ENCODE results near the gene IL18R1.

IL18R1 gene

GRCh38 chr2:102350137-102350793, 5.3 kb upstream of the IL18R1 start:
- no peaks in the 10 kb centered on the region for H3K36me3 ChIP-seq (ENCODE audit: control insufficient read depth, insufficient read depth, low read length)
- H3K27me3 ChIP-seq (ENCODE audit: control insufficient read depth, insufficient read depth, low read length) = no peaks in the 10 kb centered on the region
- H3K4me1 ChIP-seq (ENCODE audit: control insufficient read depth, insufficient read depth, low read length) = no peaks in the 10 kb centered on the region
- no peak overlapping the region for H3K9ac ChIP-seq (ENCODE audit: low read length)
- no peaks in the 10 kb centered on the region for H3K9me3 ChIP-seq (ENCODE audit: control insufficient read depth, low read length)
- no peak overlapping the region for H3K4me3 ChIP-seq (ENCODE audit: low read length)

- H3K4me1 ChIP-seq (ENCODE audit: control insufficient read depth, insufficient read depth, low read length) = no peaks in the 10 kb centered on the region
- H3K27me3 ChIP-seq (ENCODE audit: control insufficient read depth, insufficient read depth, low read length) = no peaks in the 10 kb centered on the region
- peak overlapping the region; percentile 88 for H3K9ac ChIP-seq (ENCODE audit: low read length)
- no peaks in the 10 kb centered on the region for H3K36me3 ChIP-seq (ENCODE audit: control insufficient read depth, insufficient read depth, low read length)
- no peaks in the 10 kb centered on the region for H3K9me3 ChIP-seq (ENCODE audit: control insufficient read depth, low read length)
- H3K4me3 ChIP-seq (ENCODE audit: low read length) = peak overlapping the region; percentile 87
Measured at GRCh38 chr2:102356381-102356712, 751 bp downstream of the IL18R1 start.

DNA sequence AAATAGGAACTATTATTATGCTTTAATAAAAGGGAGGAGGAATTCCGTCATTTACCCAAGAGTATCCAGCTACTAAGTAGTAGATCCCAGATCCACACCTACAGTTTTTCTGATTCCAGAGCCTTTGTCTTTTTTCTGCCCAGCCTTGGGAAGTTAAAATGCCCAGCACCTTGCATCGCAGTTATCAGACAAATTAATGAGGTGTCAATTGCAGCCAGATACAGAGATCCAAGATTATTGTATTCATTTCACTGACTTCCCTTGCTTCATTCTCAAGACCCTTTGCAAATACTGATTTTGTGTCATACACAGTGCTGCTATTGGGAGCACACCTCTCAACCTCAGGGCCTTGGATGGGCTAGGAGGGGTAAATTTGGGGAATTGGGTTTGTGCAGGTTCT, 1.1 kb downstream of the IL18R1 start:
- Histone ChIP-seq H3K9ac (ENCODE audit: low read length) (peak overlapping the region; percentile 88), H3K4me3 (ENCODE audit: low read length) (no peak overlapping the region), H3K4me1 (ENCODE audit: control insufficient read depth, insufficient read depth, low read length) (no peaks in the 10 kb centered on the region), H3K27me3 (ENCODE audit: control insufficient read depth, insufficient read depth, low read length) (no peaks in the 10 kb centered on the region), H3K36me3 (ENCODE audit: control insufficient read depth, insufficient read depth, low read length) (no peaks in the 10 kb centered on the region), H3K9me3 (ENCODE audit: control insufficient read depth, low read length) (no peaks in the 10 kb centered on the region)

GRCh38 chr2:102357937-102358336, 2.3 kb downstream of the IL18R1 start:
- Histone ChIP-seq H3K9ac (ENCODE audit: low read length) (no peak overlapping the region), H3K4me3 (ENCODE audit: low read length) (no peak overlapping the region), H3K9me3 (ENCODE audit: control insufficient read depth, low read length) (no peaks in the 10 kb centered on the region), H3K27me3 (ENCODE audit: control insufficient read depth, insufficient read depth, low read length) (no peaks in the 10 kb centered on the region), H3K36me3 (ENCODE audit: control insufficient read depth, insufficient read depth, low read length) (no peaks in the 10 kb centered on the region), H3K4me1 (ENCODE audit: control insufficient read depth, insufficient read depth, low read length) (no peaks in the 10 kb centered on the region)

DNA sequence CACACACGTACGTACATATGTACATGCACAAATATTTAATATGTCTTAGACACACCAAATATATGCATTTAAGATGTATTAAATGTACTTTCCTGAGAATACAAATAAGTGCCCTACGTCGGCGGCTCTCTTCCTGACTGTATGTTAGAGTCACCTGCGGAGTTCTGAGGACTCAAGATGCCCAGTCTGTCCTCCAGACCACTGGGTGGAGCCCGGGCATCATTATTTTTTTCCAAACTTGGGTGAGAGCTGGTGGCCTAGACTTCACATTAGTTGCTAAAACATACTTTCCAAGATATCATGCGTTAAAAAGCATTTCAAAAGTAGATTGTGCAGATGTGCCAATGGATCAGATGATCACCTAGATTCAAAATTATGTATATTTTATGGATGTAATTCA, 2.9 kb downstream of the IL18R1 start:
- Histone ChIP-seq H3K9me3 (ENCODE audit: control insufficient read depth, low read length) (no peaks in the 10 kb centered on the region), H3K9ac (ENCODE audit: low read length) (no peak overlapping the region), H3K4me3 (ENCODE audit: low read length) (no peak overlapping the region), H3K4me1 (ENCODE audit: control insufficient read depth, insufficient read depth, low read length) (no peaks in the 10 kb centered on the region), H3K36me3 (ENCODE audit: control insufficient read depth, insufficient read depth, low read length) (no peaks in the 10 kb centered on the region), H3K27me3 (ENCODE audit: control insufficient read depth, insufficient read depth, low read length) (no peaks in the 10 kb centered on the region)

- no peak overlapping the region for H3K9ac ChIP-seq (ENCODE audit: low read length)
- no peaks in the 10 kb centered on the region for H3K4me1 ChIP-seq (ENCODE audit: control insufficient read depth, insufficient read depth, low read length)
- H3K4me3 ChIP-seq (ENCODE audit: low read length) = no peak overlapping the region
- no peaks in the 10 kb centered on the region for H3K27me3 ChIP-seq (ENCODE audit: control insufficient read depth, insufficient read depth, low read length)
- H3K9me3 ChIP-seq (ENCODE audit: control insufficient read depth, low read length) = no peaks in the 10 kb centered on the region
- H3K36me3 ChIP-seq (ENCODE audit: control insufficient read depth, insufficient read depth, low read length) = no peaks in the 10 kb centered on the region
Measured at GRCh38 chr2:102359527-102359926, 3.9 kb downstream of the IL18R1 start.

DNA sequence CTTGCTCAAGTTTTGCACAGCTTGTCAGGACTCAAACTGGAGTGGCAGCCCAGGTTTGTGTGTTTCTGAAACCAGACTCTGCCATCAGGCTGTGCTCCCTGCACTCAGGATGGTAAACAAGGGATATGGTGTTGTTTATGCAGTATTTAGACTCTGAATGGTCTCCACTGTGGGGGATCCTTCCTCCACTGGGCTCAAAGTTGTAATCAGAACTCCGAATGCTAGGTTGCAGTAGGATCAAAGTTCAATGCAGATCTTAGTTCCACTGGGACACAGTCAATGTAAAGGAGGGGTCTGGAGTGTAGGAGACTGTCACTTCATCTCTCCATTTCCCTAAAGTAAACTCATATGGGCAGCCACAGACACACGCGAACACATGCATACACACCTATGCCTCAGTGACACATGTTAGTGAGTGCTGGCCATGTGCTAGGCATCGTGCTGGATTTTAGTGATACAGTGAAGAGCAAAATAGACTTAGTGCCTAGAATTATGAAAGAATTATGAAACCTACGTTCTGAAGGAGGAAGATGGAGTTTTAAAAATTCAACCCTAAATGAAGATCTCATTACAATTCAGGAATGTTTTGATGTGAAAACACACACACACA, 6.1 kb downstream of the IL18R1 start:
- no peaks in the 10 kb centered on the region for H3K27me3 ChIP-seq (ENCODE audit: control insufficient read depth, insufficient read depth, low read length)
- H3K4me3 ChIP-seq (ENCODE audit: low read length) = no peak overlapping the region
- H3K9me3 ChIP-seq (ENCODE audit: control insufficient read depth, low read length) = no peaks in the 10 kb centered on the region
- H3K4me1 ChIP-seq (ENCODE audit: control insufficient read depth, insufficient read depth, low read length) = no peaks in the 10 kb centered on the region
- no peak overlapping the region for H3K9ac ChIP-seq (ENCODE audit: low read length)
- no peaks in the 10 kb centered on the region for H3K36me3 ChIP-seq (ENCODE audit: control insufficient read depth, insufficient read depth, low read length)

- Histone ChIP-seq H3K36me3 (ENCODE audit: control insufficient read depth, insufficient read depth, low read length) (no peaks in the 10 kb centered on the region), H3K9ac (ENCODE audit: low read length) (no peak overlapping the region), H3K4me1 (ENCODE audit: control insufficient read depth, insufficient read depth, low read length) (no peaks in the 10 kb centered on the region), H3K9me3 (ENCODE audit: control insufficient read depth, low read length) (no peaks in the 10 kb centered on the region), H3K27me3 (ENCODE audit: control insufficient read depth, insufficient read depth, low read length) (no peaks in the 10 kb centered on the region), H3K4me3 (ENCODE audit: low read length) (no peak overlapping the region)
Measured at GRCh38 chr2:102365763-102366162, 10.2 kb downstream of the IL18R1 start.

DNA sequence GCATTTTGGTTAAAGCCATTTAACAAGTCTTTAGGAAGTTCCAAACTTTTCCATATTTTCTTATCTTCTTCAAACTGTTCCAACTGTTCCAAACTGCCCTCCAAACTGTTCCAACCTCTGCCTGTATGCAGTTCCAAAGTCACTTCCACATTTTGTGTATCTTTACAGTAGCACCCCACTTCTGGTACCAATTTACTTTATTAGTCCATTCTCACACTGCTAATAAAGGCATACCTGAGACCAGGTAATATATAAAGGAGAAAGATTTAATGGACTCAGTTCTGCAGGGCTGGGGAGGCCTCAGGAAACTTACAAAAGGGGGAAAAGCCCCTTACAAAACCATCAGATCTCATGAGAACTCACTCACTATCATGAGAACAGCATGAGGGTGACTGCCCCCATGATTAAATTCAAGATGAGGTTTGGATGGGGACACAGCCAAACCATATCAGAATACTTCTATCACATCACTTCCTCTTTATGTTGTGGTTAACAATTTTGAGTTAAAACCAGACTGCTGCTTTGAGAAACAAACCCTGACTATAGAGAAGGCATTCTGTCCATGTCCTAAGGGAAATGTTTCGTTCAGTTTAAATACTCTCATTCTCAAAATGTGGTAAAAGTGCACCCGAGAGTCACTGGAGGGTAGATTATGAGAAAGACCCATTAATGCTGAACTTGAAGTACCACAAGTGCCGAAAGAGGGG, 11.0 kb downstream of the IL18R1 start:
- Histone ChIP-seq H3K4me3 (ENCODE audit: low read length) (no peak overlapping the region), H3K36me3 (ENCODE audit: control insufficient read depth, insufficient read depth, low read length) (no peaks in the 10 kb centered on the region)

GRCh38 chr2:102367331-102367971, 11.9 kb downstream of the IL18R1 start:
- no peaks in the 10 kb centered on the region for H3K4me1 ChIP-seq (ENCODE audit: control insufficient read depth, insufficient read depth, low read length)
- H3K9ac ChIP-seq (ENCODE audit: low read length) = no peak overlapping the region
- no peaks in the 10 kb centered on the region for H3K9me3 ChIP-seq (ENCODE audit: control insufficient read depth, low read length)
- H3K27me3 ChIP-seq (ENCODE audit: control insufficient read depth, insufficient read depth, low read length) = no peaks in the 10 kb centered on the region
- H3K4me3 ChIP-seq (ENCODE audit: low read length) = no peak overlapping the region
- H3K36me3 ChIP-seq (ENCODE audit: control insufficient read depth, insufficient read depth, low read length) = no peaks in the 10 kb centered on the region

More for the DNA sequence above, 11.0 kb downstream of the IL18R1 start:
- no peaks in the 10 kb centered on the region for H3K27me3 ChIP-seq (ENCODE audit: control insufficient read depth, insufficient read depth, low read length)
- no peaks in the 10 kb centered on the region for H3K4me1 ChIP-seq (ENCODE audit: control insufficient read depth, insufficient read depth, low read length)
- H3K9ac ChIP-seq (ENCODE audit: low read length) = no peak overlapping the region
- no peaks in the 10 kb centered on the region for H3K9me3 ChIP-seq (ENCODE audit: control insufficient read depth, low read length)

DNA sequence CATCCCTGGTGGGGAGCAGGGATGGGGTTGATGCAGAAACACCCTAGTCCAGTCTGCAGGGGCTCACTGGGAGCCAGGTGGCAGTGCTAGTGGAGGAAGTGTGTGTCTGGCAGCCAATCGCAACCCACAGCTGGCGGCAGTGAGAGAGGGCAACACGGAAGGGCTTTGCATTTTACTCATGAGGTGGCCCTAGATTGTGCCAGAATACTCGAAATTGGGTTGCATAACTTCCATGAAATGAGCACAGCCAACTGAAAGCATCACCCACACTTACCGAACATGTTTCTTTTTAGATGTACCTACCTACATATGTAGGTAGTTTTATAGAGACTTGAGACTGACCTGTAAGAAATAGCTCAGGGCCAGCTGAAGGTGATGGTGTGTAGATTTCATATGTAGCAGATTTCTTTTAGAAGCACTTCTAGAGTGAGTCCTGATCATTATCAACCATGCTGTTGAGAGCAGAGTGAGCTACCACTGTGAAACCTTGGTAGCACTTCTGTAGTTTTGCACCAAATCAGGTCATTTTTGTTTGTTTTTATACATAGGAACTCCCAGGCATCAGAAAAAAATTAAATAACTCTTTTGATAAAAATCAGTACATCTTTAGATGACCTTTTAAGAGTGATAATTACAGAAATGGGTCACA, 13.0 kb downstream of the IL18R1 start:
- Histone ChIP-seq H3K4me1 (ENCODE audit: control insufficient read depth, insufficient read depth, low read length) (no peaks in the 10 kb centered on the region), H3K9me3 (ENCODE audit: control insufficient read depth, low read length) (no peaks in the 10 kb centered on the region), H3K4me3 (ENCODE audit: low read length) (no peak overlapping the region), H3K36me3 (ENCODE audit: control insufficient read depth, insufficient read depth, low read length) (no peaks in the 10 kb centered on the region), H3K9ac (ENCODE audit: low read length) (no peak overlapping the region), H3K27me3 (ENCODE audit: control insufficient read depth, insufficient read depth, low read length) (no peaks in the 10 kb centered on the region)

GRCh38 chr2:102369866-102370265, 14.3 kb downstream of the IL18R1 start:
- H3K9ac ChIP-seq (ENCODE audit: low read length) = no peak overlapping the region
- H3K4me1 ChIP-seq (ENCODE audit: control insufficient read depth, insufficient read depth, low read length) = no peaks in the 10 kb centered on the region
- no peaks in the 10 kb centered on the region for H3K36me3 ChIP-seq (ENCODE audit: control insufficient read depth, insufficient read depth, low read length)
- no peaks in the 10 kb centered on the region for H3K27me3 ChIP-seq (ENCODE audit: control insufficient read depth, insufficient read depth, low read length)
- no peaks in the 10 kb centered on the region for H3K9me3 ChIP-seq (ENCODE audit: control insufficient read depth, low read length)
- no peak overlapping the region for H3K4me3 ChIP-seq (ENCODE audit: low read length)

Measured in mucosa of stomach (tissue), 1 donor.